Measurements from ENCODE around the gene LMO7. TPM values are rescaled to one million over a fixed set of nuclear protein-coding genes. Genes with fewer than 3 reads are reported as not detected.

Gene LMO7
- total RNA-seq, 1 experiment from 2014 or later, result 105 TPM

DNA sequence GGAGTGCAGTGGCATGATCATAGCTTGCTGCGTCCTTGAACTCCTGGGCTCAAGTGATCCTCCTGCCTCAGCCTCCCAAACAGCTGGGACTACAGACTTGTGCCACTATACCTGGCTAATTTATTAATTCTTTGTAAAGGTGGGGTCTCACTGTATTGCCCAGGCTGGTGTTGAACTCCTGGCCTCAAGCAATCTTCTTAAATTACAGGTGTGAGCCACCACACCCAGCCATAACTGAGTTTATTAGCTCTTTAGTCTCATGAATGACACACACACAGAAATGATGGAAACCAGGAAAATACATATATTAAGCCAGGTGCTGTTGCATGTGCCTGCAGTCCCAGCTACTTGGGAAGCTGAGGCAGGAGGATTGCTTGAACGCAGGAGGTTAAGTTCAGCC is 33.1 kb upstream of the LMO7 start:
- H3K27me3 Mint-ChIP-seq (ENCODE audit: unreplicated experiment), result no peaks in the 10 kb centered on the region
- CTCF ChIA-PET, result no interaction called here
- H3K9me3 Mint-ChIP-seq (ENCODE audit: low read depth, unreplicated experiment), result no peaks in the 10 kb centered on the region
- peaks cover 6% of the 10 kb centered on the region for H3K36me3 Mint-ChIP-seq (ENCODE audit: insufficient read depth, unreplicated experiment)
- no peak overlapping the region for H3K27ac Mint-ChIP-seq (ENCODE audit: unreplicated experiment)
- intact Hi-C loops (cut with micrococcal nuclease; ENCODE audit: unreplicated experiment), result no loop called here
- BruUV-seq (replicated peaks), result no TSS peak
- TF ChIP-seq CTCF (IDR thresholded peaks at IDR 0.05; ENCODE audit: unreplicated experiment), result no peak
- DNase-seq, result no peak
- H3K4me1 Mint-ChIP-seq (ENCODE audit: low read depth, unreplicated experiment), result peaks cover 14% of the 10 kb centered on the region
- no peak overlapping the region for H3K4me3 Mint-ChIP-seq (ENCODE audit: low read depth, unreplicated experiment)

- no peaks in the 10 kb centered on the region for H3K9me3 Mint-ChIP-seq (ENCODE audit: low read depth, unreplicated experiment)
- no peak for TF ChIP-seq CTCF (IDR thresholded peaks at IDR 0.05; ENCODE audit: unreplicated experiment)
- H3K27me3 Mint-ChIP-seq (ENCODE audit: unreplicated experiment), result no peaks in the 10 kb centered on the region
- intact Hi-C loops (cut with micrococcal nuclease; ENCODE audit: unreplicated experiment), result no loop called here
- CTCF ChIA-PET, result interaction anchor here (0.9 kb wide), 1 partner anchor 39 kb away, joined by 3 read pairs; no protein-coding TSS in a partner anchor
- H3K4me3 Mint-ChIP-seq (ENCODE audit: low read depth, unreplicated experiment), result no peak overlapping the region
- no peak for DNase-seq
- BruUV-seq (replicated peaks), result no TSS peak
- peaks cover 11% of the 10 kb centered on the region for H3K36me3 Mint-ChIP-seq (ENCODE audit: insufficient read depth, unreplicated experiment)
- peak overlapping the region; percentile 22 for H3K27ac Mint-ChIP-seq (ENCODE audit: unreplicated experiment)
- peaks cover 14% of the 10 kb centered on the region for H3K4me1 Mint-ChIP-seq (ENCODE audit: low read depth, unreplicated experiment)
These were observed 28.7 kb upstream of the LMO7 start for GRCh38 chr13:75607447-75607846.

DNA sequence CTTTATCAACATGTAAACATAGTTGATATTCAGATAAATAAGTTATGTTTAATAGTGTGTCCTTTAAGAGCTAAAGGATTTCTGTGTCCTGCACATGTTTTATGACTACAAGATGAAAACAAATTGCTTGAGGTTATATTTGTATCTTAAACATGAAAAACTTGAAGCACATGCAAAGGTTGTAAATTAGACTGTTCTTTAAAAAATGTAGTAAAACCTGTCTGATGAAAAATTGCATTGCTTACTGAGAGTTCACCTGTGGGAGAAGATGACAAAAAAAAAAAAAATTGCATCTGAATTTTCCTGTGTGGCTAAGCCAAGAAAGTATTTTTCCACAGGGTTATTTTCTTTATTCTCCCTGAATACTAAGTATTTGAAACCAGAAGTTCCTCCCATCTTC is 25.7 kb upstream of the LMO7 start:
- peaks cover 11% of the 10 kb centered on the region for H3K36me3 Mint-ChIP-seq (ENCODE audit: insufficient read depth, unreplicated experiment)
- no peak for TF ChIP-seq CTCF (IDR thresholded peaks at IDR 0.05; ENCODE audit: unreplicated experiment)
- intact Hi-C loops (cut with micrococcal nuclease; ENCODE audit: unreplicated experiment), result no loop called here
- no peak for DNase-seq
- CTCF ChIA-PET, result no interaction called here
- no peaks in the 10 kb centered on the region for H3K27me3 Mint-ChIP-seq (ENCODE audit: unreplicated experiment)
- H3K4me3 Mint-ChIP-seq (ENCODE audit: low read depth, unreplicated experiment), result no peak overlapping the region
- H3K9me3 Mint-ChIP-seq (ENCODE audit: low read depth, unreplicated experiment), result no peaks in the 10 kb centered on the region
- no peak overlapping the region for H3K27ac Mint-ChIP-seq (ENCODE audit: unreplicated experiment)
- BruUV-seq (replicated peaks), result no TSS peak
- H3K4me1 Mint-ChIP-seq (ENCODE audit: low read depth, unreplicated experiment), result peaks cover 14% of the 10 kb centered on the region

DNA sequence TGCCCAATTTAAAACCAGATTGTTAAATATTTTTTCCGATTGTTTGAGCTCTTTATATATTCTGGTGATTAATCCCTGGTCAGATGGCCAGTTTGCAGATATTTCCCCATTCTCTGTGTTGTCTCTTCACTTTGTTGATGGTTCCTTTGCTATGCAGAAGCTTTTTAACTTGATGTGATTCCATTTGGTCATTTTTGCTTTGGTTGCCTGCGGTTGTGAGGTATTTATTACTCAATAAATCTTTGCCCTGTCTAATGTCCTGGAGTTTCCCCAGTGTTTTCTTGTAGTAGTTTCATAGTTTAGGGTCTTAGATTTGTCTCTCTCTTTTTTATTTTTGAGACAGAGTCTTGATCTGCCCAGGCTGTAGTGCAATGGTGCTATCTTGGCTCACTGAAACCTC is 23.8 kb upstream of the LMO7 start:
- no peak overlapping the region for H3K27ac Mint-ChIP-seq (ENCODE audit: unreplicated experiment)
- intact Hi-C loops (cut with micrococcal nuclease; ENCODE audit: unreplicated experiment), result no loop called here
- no TSS peak for BruUV-seq (replicated peaks)
- H3K4me1 Mint-ChIP-seq (ENCODE audit: low read depth, unreplicated experiment), result peaks cover 2% of the 10 kb centered on the region
- DNase-seq, result no peak
- TF ChIP-seq CTCF (IDR thresholded peaks at IDR 0.05; ENCODE audit: unreplicated experiment), result no peak
- H3K9me3 Mint-ChIP-seq (ENCODE audit: low read depth, unreplicated experiment), result no peaks in the 10 kb centered on the region
- CTCF ChIA-PET, result no interaction called here
- no peaks in the 10 kb centered on the region for H3K27me3 Mint-ChIP-seq (ENCODE audit: unreplicated experiment)
- H3K36me3 Mint-ChIP-seq (ENCODE audit: insufficient read depth, unreplicated experiment), result peaks cover 5% of the 10 kb centered on the region
- no peak overlapping the region for H3K4me3 Mint-ChIP-seq (ENCODE audit: low read depth, unreplicated experiment)
